UCSD-AML1 (cell line): Measurements from ENCODE around the gene CFAP43.
"Not testable (repeated sequence)": the region's sequence is repeated elsewhere in the genome, so short reads cannot be mapped to it uniquely, and the experiment has no call there.

Source experiments
- DNase-seq: peaks from one replicate; lab custom pipeline; 2025; ENCODE audit not compliant: unreplicated experiment; lab: John Stamatoyannopoulos, UW

CFAP43 gene

DNA sequence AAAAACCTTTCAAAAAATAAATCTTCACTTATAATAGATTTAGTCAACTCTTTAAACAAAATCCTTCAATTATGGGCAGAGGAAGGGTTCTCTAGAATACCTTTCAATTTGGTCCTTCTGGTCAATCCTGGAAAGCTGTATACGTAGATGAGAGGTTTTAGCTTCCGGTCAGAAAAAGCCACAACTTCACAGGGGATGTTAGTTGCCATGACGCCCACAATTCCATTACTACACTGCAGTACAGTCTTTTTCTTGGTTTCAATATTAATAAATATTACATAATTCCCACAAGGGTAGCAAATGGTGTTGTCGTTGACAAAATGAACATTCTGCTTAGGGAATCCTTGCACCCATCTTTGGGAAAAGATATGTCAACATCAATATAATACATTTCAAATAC lies 1.7 kb downstream of the CFAP43 start:
- DNase-seq, result no peak

DNA sequence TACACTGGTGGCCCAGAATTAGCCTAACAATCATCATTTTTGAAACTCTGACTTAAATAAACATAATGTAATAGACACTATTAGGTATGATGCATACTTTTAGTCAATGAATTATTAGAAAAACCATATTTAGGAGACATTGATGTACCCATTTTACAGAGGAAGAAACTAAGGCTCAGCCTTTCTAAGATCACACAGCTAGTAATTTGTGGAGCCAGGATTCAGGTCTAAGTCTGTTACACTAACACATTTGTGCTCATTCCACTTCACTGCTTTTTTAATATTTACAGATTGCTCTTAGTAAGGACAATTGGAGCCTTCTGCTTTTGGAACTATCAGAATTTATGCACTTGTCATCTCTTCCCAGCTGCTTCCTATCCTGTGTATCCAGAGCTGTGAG lies 8.9 kb downstream of the CFAP43 start:
- no peak for DNase-seq

DNA sequence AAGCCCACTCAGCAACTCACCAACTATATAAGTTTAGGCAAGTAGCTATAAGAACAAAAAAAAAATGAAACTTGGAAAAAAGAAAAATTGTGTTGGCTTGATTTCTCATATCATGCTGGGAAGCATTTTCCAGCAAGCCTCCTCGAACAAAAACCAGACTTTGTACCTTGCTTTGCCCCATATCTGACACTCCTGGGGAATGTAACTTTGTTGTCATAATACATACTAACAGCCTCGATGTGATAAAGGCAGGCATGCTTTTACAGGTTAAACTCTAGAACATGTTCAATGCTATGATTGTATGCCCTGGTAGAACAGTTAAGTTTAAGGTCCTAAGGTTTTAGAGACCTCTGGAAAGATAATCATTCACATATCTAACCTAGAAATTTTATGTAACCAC lies 11.6 kb downstream of the CFAP43 start:
- no peak for DNase-seq

DNA sequence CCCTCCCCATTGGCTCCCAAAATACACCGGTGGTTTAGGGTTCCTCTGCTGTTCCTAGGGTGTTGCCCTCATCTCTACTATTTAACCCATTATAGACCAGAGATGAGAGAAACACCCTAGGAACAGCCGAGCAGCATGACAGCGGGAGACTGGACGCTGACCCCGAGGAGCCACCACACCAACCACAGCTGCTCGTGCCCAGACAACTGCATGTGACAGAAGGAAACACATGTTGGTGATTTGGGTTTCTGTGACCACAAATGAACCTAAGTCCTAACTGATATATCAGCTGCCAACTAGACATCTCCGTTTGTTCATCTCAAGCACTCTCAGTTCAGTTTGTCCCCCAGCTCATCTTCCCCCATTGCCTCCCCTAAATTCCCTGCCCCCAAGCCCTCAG lies 13.4 kb downstream of the CFAP43 start:
- no peak for DNase-seq

DNA sequence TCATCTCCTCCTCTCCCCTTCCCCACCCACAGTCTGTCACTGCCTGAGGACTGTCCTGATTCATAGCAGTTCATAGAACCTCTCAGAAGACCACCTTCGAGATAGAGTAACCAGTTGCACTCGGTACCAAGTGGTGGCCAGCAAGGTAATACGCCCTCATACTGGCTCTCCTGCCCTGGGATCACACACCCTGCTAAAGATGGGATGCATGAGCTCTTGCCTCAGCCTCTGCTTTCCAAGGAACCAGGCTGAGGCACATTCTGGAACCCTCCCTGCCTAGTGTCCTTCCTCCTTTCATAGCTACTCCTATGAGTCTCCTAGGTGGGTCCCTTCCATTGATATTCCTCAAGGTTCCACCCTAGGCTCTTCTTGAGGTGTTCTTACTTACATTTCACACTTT lies 15.5 kb downstream of the CFAP43 start:
- no peak for DNase-seq

DNA sequence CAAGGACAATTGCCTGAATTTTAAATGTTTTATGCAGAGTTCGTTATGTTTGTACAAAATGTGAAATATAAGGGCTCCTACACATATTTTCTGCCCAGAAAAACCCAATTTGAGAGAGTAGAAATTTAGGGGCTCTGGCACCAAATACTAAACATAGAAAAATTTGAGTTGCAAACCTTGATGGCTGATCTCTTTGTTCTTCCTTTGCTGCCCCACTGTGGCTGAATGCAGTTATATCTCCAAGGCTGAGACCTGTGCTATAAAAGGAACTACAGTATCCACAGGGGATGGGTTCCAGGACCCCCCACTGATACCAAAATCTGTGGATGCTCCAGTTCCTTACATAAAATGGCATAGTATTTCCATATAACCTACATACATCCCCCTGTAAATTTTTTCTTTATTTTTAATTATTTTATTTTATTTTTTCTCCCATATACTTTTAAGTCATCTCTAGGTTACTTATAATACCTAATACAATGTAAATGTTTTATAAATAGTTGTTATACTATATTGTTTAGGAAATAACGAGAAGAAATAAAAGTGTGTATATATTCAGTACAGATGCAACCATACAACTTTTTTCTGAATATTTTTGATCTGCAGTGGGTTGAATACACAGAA lies 22.5 kb downstream of the CFAP43 start:
- no peak for DNase-seq

DNA sequence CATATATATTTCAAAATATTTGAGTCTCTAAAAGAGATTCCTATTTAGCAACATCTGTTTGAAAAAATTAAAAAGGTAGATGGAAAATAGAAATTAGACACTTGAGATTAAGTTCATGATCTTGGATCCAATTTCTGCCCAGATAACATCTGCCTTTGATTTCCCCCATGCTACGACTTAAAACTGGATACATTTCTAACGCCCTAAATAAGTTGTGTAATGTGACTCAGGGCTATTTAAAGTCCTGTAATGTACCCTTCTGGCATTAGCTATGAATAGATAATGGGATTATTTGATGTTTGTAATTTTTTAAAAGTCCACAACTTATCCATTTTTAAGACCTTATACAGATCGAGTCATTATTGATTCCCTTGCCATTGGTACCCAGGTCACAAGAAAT lies 23.4 kb downstream of the CFAP43 start:
- DNase-seq, result no peak

DNA sequence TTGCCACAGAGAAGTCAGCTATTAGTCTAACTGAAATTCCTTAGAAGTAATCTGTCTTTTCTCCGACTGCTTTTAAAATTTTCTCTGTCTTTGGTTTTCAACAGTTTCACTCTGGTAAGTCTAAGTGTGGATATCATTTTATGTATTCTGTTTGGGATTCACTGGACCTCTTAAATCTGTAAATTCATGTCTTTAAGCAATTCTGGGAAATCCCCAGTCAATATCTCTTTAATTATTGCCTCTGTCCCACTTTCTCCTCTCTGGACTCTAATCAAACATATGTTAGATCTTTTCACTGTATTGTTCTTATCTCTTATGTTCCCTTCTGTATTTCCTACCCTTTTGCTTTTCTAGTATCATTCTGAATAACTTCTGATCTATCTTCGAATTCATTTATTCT lies 29.9 kb downstream of the CFAP43 start:
- DNase-seq, result no peak

DNA sequence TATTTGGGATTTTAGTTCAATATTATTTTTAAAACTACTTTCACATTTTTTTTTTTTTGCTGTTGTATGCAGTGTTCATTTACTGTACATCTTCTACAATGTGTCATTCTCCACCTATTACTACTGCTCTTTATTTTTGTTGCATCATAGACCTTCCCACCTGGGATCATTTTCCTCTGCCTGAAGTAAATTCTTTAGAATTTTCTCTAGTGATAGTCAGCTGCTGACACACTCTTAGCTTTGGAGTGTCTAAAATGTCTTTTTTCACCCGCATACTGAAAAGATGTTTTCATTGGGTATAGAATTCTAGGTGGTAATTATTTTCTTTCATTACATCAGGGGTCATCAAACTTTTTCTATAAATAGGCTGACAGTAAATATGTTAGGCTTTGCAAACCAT lies 30.5 kb downstream of the CFAP43 start:
- no peak for DNase-seq

DNA sequence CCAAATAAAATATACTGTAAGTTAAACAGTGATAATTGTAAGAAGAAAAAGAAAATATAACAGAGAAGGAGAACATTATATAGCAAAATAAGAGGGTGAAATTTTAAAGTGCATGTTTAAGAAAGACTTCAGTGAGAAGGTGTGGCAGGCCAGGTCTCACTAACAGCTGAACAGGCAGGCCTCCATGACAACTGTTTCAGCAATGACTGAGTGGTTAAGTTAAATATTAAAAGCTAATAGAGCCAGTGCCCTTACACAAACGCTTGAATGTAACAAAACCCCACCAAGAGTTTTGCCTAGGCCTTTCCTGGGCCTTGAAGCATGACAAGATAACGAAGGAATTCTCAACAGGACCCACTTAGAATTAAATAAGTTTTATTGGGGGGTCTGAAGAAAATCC lies 32.6 kb downstream of the CFAP43 start:
- DNase-seq, result no peak

DNA sequence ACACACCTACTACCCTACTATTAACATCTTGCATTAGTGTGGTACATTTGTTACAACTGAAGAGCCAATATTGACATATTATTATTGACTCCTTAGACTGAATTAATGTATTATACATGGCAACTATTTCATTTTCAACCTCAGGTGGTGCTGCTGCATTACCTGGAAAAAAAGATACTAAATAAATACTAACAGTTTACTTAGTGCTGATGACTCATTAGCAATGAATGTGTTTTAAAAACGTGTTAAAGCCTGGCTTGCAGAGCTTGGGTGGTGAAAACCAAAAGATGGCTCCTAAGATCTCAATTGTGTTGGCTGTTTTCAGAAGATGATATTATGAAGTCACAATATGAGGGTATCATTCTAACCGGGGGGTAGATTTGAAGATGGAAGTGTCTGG lies 34.8 kb downstream of the CFAP43 start:
- no peak for DNase-seq

DNA sequence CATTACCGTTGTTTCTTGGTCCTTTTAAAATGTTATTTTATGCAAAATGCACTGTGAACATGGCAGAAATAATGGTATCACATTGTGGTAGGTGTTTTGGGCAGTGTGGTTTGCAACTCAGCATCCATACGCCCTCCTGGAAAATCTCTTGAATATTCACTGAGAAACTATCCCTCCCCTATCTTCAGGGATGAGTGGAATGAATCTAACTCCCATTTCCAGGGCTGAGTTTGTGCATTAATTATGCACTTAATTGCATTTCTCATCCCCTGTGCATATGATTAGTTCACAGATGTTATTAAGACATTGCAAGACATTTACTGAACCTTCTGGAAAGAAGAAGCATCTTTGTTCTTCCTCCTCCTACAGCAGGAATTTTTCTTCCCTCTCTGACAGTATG lies 36.5 kb downstream of the CFAP43 start:
- no peak for DNase-seq

DNA sequence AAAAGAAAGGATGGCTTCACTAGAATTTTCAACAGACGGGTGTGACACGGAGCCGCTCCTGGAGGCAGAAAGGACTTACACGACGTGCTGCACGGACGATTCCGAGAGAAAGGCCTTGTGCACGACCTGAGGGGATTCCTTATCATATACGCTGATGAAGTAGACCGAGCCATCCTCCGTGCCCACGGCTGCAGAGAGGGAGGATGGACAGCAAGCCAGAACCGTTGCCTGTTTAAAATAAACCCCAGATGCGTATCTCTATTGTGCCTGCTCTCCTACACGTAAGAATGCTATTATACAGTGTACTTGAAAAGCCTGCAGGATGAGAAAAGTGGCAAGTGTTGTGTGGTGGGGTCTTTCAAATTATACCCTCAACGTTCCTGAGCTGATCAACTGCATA lies 38.4 kb downstream of the CFAP43 start:
- DNase-seq, result no peak

DNA sequence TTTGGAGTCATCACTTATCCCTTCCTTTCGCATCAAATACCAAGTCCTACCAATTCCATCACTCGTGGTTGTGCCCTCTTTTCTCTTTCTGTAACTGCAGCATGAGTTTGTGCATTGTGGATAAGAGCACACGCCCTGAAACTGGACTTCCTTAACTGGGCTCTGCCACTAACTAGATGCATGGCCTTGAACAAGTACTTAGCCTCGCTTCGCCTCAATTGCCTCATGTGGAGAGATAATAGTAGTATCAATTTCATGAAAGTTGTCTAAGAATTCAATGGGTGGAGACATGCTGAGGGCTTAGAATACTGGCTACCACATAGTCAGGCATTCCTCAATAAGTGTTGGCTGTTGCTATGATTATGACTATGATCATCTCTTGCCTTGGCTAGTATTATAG lies 41.5 kb downstream of the CFAP43 start:
- DNase-seq, result no peak

DNA sequence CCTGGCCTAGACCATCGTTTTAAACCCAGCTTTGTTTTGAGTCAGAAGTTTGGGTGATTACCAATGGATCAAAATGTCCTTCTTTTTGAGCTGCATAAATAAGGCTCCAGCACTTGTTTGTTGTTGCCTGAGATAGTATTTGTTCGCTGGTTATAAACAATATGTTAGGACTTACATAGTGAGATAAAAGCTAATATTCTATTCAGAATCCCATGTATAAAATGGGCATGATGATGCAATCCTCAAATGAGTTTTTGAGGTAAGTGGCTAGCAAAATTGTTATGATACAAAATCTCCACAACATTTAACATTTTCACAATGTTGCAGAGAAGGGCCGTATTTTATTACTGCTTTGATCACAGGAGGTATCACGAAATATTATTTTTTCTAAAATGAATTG lies 48.5 kb downstream of the CFAP43 start:
- no peak for DNase-seq

DNA sequence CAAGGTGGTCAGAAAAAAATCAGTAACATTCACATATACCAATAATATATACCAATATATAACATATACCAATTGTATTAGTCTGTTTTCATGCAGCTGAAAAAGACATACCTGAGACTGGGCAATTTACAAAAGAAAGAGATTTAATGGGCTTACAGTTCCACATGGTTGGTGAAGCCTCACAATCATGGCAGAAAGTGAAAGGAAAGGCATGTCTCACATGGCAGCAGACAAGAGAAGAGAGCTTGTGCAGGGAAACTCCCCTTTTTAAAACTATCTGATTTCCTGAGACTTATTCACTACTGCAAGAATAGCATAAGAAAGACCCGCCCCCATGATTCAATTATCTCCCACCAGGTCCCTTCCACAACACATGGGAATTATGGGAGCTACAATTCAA lies 58.0 kb downstream of the CFAP43 start:
- not testable (repeated sequence) for DNase-seq

DNA sequence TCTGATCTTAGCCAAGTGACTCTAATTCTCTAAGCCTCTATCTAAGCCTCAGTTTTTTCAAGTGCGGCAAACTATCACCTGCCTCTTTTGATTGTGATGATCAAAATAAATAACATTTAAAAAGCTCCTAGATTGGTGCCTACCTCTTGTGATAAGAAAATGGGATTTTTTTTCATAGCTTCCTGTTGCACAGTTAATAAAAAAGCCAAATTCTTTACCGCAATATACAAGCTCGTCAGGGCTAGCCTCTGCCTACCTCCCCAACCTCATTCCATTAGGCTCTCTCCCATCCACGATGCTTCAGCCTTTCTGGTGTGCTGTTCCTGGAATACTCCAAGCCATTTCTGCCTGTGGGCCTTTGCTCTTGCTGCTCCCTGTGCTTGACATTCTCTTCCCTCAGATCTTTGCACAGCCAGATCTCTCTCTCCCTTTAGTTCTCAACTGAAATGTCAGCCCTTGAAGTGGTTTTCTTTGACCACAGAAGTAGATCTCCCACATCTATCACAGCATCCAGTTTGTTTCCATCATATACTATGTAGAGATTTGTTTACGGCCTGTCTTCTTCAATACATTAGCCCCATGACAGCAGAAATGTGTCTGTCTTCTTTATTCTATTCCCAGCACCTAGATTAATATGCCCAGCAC lies 61.4 kb downstream of the CFAP43 start:
- no peak for DNase-seq

DNA sequence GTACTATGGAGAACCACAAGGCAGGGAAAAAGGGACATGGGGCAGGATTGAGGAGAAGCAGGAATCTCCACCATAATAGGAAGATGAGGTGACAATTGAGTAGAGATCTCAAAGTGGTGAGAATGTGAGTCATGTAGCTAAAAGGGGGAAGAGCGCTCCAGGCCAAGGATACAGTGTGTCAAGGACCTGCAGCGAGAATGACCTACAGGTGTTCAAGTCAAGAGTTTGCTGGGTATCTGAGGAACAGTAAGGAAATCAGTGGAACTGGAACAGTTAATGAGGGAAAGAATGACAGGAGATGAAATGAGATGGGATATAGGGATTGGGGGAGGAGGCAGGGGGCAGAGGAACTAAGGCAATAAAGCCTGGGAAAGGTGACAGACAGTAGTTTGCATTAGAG lies 76.6 kb downstream of the CFAP43 start:
- DNase-seq, result no peak

DNA sequence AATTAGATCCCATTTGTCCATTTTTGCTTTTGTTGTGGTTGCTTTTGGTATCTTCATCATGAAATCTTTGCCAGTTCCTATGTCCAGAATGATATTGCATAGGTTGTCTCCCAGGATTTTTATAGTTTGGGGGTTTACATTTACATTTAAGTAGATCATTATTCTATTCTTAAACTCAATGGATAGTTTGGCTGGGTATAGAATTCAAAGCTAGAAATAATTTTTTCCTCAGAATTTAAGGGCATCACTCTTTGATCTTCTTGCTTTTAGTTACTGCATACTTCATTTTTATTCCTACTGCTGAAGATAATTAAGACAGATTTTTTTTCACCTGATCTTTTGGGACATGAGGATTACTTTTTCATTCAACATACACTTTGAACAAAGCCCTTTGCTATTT lies 80.4 kb downstream of the CFAP43 start:
- DNase-seq, result no peak

DNA sequence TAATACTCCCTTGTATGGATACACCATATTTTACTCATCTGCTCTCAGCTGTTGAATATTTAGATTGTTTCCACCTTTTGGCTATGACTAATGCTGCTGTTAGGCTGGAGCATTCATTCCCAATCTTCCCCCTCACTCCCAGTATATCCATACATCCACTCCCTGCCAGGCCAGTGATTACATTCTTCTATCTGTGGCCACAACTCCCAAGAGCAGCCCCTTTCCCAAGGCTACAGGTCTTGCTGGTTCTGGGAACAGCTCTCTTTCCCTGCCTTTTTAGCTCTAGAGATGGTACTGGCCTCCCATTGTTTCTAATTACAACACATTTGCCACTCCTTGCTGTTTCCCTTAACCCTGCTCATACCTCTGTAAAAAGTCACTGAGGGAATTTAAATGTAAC lies 82.0 kb downstream of the CFAP43 start:
- DNase-seq, result no peak

DNA sequence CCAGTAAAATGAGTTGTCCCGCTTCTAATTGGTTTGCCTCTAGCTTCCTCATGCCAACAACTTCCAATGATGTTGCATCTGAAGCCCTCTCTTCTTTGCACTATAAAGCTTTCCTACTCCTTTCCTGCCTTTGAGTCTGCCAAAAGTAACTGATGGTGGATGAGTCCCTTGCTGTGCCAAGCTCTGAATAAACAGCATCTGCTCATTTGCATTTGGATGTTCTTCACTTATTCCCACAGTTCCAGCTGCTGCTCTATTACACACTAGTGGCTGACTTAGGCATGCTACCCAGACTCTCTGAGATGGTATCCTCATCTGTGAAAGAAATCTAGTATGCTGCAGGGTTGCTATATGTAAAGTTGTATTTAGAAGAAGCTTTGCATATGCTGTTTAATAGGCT lies 85.3 kb downstream of the CFAP43 start:
- DNase-seq, result no peak

DNA sequence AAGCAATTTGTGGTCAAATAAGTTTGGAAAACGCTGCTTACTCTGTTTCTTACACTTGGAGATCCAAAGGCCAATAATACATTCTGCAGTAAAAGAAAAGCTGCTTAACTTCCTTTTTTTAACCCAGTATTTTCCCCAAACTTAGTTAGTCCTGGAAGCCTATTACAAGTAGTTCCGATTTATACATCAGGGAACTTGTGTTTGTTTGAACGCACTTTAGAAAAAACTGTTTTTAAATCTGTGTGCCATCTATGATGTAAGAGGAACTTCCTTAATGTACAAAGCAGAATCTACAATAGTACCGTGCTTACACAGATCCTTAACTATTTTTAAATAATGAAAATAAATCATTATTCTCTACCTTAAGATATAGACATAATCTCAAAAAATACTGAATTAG lies 87.2 kb downstream of the CFAP43 start:
- no peak for DNase-seq

DNA sequence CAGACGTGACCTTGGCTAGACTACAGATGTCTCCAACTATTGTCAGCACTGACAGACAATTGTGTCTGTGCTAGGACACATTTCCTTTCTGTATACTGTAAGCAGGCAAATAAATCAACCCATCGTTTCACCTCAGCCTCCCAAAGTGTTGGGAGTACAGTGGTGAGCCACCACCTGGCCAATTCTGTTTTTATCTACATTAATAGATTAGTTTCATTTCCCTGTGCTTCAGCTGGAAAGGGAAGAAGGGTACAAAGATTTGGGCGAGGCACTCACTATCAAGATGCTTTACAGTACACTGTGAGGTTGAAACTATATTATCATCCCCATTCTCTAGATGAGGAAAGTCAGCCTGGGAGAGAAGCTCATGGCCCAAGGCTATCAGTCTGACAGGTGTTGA lies 88.3 kb downstream of the CFAP43 start:
- no peak for DNase-seq
